Hematopoietic multipotent progenitor cell treated with erythropoietin and hydrocortisone succinate and interleukin-3 and kit ligand, for 4 days (in vitro differentiated cells): ENCODE measurements around the gene SYNGAP1.
A peak's percentile ranks its signal among the peaks of the same experiment; 100 is the strongest.

Experiments
- DNase-seq: peaks from one replicate; pipeline ENCODE4 v3.0.0-alpha.2; 2015

SYNGAP1 gene

DNA sequence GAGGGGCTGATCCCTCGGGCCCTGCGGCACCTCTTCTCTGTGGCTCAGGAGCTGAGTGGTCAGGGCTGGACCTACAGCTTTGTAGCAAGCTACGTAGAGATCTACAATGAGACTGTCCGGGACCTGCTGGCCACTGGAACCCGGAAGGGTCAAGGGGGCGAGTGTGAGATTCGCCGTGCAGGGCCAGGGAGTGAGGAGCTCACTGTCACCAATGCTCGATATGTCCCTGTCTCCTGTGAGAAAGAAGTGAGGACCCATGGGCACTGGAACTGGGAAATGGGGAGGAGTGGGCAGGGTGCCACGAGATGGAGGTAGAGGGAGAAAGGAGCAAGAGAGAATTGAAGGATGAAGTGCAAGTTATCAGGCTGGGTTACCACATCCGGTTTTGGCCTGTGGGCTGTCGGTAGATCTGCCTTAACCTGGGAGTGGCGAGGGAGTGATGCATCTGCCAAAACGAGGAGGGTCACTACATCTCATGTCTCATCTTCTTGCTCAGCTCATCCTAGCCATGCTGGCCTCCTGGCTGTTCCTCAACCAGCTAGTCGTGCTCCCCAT lies 14.4 kb upstream of the SYNGAP1 start:
- no peak for DNase-seq

DNA sequence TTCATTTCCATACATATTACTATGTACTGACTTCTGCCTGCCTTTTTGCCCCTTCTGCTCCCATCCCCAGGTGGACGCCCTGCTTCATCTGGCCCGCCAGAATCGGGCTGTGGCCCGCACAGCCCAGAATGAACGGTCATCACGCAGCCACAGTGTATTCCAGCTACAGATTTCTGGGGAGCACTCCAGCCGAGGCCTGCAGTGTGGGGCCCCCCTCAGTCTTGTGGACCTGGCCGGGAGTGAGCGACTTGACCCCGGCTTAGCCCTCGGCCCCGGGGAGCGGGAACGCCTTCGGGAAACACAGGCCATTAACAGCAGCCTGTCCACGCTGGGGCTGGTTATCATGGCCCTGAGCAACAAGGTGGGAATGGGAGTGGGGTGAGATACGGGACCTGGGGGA lies 13.7 kb upstream of the SYNGAP1 start:
- DNase-seq: no peak

DNA sequence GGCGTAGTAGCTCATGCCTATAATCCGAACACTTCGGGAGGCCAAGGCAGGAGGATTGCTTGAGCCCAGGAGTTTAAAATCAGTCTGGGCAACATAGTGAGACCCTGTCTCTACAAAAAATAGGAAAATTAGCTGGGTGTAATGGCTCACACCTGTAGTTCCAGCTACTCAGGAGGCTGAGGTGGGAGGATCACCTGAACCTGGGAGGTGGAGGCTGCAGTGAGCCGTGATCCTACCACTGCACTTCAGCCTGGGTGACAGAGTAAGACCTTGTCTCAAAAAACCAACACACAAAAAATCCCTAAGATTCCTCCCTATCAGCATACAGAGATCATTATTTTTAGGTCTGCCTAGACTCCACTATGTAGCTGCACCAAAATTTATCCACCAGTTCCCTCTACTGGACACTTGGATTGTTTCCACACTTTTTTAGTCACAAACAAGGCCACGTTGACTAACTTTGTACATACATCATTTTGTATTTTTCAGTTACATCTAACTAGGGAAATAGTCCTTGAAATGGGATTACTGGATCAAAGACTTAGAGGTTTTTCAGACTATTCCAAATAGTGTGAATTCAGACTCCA lies 12.6 kb upstream of the SYNGAP1 start:
- peak; percentile 78 for DNase-seq

GRCh38 chr6:33410050-33410710 lies 9.7 kb upstream of the SYNGAP1 start:
- peak; percentile 99 for DNase-seq

- DNase-seq: peak; percentile 91
These were observed 8.9 kb upstream of the SYNGAP1 start, which contains the start of gene PHF1 for GRCh38 chr6:33410711-33411631. Gene PHF1 (plus strand): TSS chr6:33411014. CDS start chr6:33412264, 1,250 bp downstream.

DNA sequence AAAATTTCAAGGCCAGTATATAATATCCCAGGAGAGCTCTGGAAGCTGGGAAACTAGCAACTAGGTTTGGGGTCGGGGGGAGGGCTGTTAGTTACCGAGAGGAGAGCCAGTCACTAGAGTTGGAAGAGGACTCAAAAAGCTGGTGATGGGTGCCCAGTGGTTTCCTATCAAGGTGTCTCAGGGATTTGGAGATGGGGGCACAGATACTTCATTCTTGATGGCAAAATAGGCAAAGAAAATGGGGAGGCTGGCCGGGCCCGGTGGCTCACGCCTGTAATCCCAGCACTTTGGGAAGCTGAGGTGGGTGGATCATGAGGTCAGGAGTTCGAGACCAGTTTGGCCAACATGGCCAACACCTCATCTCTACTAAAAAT lies 8.2 kb upstream of the SYNGAP1 start:
- DNase-seq: no peak

- no peak for DNase-seq
These were observed 7.5 kb upstream of the SYNGAP1 start for GRCh38 chr6:33412140-33413009.

DNA sequence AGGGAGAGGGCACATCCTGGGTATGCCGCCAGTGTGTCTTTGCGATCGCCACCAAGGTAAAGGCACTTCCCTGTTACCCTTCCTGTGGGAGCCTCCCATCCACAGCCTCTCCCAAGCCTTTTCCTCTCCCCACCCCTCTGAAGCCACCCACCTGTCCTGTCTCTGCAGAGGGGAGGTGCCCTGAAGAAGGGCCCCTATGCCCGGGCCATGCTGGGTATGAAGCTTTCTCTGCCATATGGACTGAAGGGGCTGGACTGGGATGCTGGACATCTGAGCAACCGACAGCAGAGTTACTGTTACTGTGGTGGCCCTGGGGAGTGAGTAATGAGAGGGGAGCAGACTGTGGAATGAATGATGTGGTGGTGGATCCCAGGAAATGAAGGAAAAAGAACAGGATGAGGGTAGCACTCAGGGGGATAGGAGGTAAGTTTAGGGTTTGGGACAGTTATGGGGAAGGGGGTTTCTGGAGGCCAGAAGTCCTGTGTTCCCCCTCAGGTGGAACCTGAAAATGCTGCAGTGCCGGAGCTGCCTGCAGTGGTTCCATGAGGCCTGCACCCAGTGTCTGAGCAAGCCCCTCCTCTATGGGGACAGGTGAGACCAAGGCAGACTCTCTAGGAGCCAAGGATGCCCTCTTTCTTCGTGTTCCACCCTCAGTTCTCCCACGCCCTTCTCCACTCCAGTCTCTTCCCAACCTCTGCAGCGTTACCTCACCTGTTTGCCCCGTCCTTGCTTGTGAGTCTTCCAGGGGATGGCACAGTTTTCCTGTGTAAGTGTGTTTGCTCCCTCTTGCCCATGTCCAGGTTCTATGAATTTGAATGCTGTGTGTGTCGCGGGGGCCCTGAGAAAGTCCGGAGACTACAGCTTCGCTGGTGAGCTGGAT lies 6.4 kb upstream of the SYNGAP1 start:
- no peak for DNase-seq

GRCh38 chr6:33414592-33415271 lies 5.1 kb upstream of the SYNGAP1 start:
- DNase-seq: peak; percentile 69

GRCh38 chr6:33415831-33416230 lies 4.0 kb upstream of the SYNGAP1 start:
- DNase-seq: no peak

DNA sequence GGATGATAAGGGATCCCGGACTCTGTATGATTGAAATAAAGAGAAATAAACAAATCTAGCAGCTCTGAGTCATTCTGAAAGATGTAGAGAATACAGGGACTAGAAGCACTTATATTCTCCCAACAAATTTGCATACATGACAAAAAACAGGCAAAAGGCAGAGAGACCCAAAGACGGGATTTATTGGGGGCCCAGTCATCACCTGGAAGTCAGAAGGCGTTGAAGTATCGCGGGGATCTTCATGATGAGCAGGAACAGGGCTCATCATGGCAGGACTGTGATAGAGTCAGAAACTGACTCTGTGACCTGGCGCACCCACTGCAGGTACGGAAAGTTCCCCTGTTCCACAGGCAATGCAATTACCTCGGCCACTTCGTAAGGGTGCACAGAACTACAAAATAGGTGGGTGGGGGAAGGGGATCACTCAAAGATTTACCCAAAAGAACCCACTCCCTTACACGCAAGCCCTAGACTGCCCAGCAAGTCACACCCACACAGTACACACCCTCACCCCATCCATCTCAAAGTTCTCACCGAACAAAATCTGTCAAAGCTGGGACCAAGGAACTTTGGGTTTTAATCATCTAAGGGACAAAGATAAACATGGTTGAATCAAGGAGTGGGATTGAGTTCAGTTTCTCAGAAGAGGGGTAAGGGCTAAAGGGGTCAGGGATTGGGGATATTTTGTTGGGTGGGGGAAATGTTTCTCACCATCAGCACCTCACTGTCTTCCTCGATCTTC lies 3.3 kb upstream of the SYNGAP1 start:
- DNase-seq: no peak

GRCh38 chr6:33417128-33417902 lies 2.5 kb upstream of the SYNGAP1 start:
- DNase-seq: no peak

GRCh38 chr6:33417903-33418689 lies 1.8 kb upstream of the SYNGAP1 start, which contains the start of gene CUTA:
Gene CUTA (minus strand): TSS chr6:33418107. CDS start chr6:33418000, 107 bp downstream.
- peak; percentile 100 for DNase-seq

- DNase-seq: no peak
These were observed 1.1 kb upstream of the SYNGAP1 start for GRCh38 chr6:33418690-33419291.

GRCh38 chr6:33420491-33421343 lies 852 bp downstream of the SYNGAP1 start:
- DNase-seq: peak; percentile 71

DNA sequence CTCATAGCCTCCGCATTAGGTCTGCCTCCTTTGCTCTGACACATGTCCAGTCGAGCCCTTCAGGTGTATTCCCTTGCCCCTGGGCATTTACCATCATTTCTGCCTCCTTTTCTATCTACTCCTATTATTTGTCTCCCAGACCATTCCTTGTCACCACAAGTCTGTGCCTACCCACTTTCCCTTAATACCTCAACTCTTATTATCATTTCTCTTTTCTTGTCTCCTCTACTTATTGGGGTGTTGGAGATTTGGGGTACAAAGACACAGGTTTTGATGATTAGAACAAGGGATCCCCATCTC lies 1.4 kb downstream of the SYNGAP1 start:
- DNase-seq: no peak

DNA sequence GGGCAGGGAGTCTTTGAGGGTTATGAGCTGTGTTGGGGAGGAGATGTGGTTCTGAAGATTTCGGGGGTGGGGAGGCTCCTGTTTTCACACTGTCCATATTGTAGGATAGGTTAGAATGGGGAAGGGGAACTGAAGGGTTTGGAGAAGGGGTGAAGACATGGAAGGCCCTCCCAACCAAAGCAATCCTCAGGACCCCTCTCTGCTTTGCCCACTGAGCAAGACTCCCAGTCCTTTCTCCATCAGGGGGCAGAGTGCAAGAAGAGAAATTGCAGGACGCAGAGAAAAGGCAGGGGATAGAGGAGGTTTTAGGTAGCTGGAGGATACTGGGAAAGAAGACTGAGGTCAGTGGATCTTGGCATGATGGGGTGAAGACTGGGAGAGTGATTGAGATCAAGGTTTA lies 3.9 kb downstream of the SYNGAP1 start:
- DNase-seq: no peak
